ENCODE measurements around the gene PIGT. TPM values are rescaled to one million over a fixed set of nuclear protein-coding genes. Genes with fewer than 3 reads are reported as not detected.

PIGT gene
- total RNA-seq, 6 donors from 2014 or later: 49.9 to 86.3 (median 63.0) TPM

- TF ChIP-seq EP300 (IDR thresholded peaks at IDR 0.05) (no peak), POLR2A (IDR thresholded peaks at IDR 0.05) (no peak), POLR2AphosphoS5 (IDR thresholded peaks at IDR 0.05) (no peak)
- TF ChIP-seq, protein P1, sequence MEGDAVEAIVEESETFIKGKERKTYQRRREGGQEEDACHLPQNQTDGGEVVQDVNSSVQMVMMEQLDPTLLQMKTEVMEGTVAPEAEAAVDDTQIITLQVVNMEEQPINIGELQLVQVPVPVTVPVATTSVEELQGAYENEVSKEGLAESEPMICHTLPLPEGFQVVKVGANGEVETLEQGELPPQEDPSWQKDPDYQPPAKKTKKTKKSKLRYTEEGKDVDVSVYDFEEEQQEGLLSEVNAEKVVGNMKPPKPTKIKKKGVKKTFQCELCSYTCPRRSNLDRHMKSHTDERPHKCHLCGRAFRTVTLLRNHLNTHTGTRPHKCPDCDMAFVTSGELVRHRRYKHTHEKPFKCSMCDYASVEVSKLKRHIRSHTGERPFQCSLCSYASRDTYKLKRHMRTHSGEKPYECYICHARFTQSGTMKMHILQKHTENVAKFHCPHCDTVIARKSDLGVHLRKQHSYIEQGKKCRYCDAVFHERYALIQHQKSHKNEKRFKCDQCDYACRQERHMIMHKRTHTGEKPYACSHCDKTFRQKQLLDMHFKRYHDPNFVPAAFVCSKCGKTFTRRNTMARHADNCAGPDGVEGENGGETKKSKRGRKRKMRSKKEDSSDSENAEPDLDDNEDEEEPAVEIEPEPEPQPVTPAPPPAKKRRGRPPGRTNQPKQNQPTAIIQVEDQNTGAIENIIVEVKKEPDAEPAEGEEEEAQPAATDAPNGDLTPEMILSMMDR (IDR thresholded peaks at IDR 0.05): no peak
- WGBS, 2 donors: 96 to 100% methylated on average over 1 of the region's 1 CpG
- Histone ChIP-seq H3K36me3 (no peaks in the 10 kb centered on the region), H3K27me3 (no peaks in the 10 kb centered on the region), H3K4me3 (no peak overlapping the region), H3K9me3 (peaks cover 0 to 11% (median 8%) of the 10 kb centered on the region in 4 donors), H3K4me1 (peaks cover 7 to 14% (median 10%) of the 10 kb centered on the region in 4 donors), H3K27ac (no peak overlapping the region)
- no peak for DNase-seq
- ATAC-seq (ENCODE audit: low FRiP score in 2 of 2): no peak
These were observed 13.0 kb upstream of the PIGT start for GRCh38 chr20:45402946-45403345.

DNA sequence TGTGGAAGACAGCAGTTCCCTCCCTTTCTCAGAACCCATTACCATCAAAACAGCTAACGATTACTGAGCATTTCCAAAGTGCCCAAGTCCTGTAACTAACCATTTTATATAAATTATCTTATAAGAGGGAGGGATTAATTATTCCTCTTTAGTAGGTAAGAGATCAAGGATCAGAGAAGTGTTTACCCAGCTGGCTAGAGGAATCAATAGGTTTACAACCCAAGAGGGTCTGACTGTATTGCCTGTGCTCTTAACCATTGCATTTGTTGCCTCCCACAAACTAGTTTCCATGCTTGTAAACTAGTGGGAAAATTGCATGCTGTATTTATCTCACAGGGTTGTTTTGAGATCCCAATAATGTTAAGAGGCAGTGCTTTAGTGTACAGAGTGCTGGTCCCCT lies 11.5 kb upstream of the PIGT start:
- peaks cover 13 to 18% (median 15%) of the 10 kb centered on the region in 4 donors for H3K4me1 ChIP-seq
- peaks cover 0 to 11% (median 8%) of the 10 kb centered on the region in 4 donors for H3K9me3 ChIP-seq
- ATAC-seq (ENCODE audit: low FRiP score in 2 of 2) (no peak), DNase-seq (no peak)
- H3K36me3 ChIP-seq: peaks cover 0 to 9% (median 1%) of the 10 kb centered on the region in 4 donors
- H3K27ac ChIP-seq: no peak overlapping the region
- no peak for TF ChIP-seq POLR2AphosphoS5 (IDR thresholded peaks at IDR 0.05)
- no peak for TF ChIP-seq POLR2A (IDR thresholded peaks at IDR 0.05)
- TF ChIP-seq, protein P1 (IDR thresholded peaks at IDR 0.05): no peak
- TF ChIP-seq EP300 (IDR thresholded peaks at IDR 0.05): no peak
- H3K4me3 ChIP-seq: no peak overlapping the region
- WGBS, 2 donors: 60 to 70% methylated on average over 1 of the region's 1 CpG
- H3K27me3 ChIP-seq: no peaks in the 10 kb centered on the region

DNA sequence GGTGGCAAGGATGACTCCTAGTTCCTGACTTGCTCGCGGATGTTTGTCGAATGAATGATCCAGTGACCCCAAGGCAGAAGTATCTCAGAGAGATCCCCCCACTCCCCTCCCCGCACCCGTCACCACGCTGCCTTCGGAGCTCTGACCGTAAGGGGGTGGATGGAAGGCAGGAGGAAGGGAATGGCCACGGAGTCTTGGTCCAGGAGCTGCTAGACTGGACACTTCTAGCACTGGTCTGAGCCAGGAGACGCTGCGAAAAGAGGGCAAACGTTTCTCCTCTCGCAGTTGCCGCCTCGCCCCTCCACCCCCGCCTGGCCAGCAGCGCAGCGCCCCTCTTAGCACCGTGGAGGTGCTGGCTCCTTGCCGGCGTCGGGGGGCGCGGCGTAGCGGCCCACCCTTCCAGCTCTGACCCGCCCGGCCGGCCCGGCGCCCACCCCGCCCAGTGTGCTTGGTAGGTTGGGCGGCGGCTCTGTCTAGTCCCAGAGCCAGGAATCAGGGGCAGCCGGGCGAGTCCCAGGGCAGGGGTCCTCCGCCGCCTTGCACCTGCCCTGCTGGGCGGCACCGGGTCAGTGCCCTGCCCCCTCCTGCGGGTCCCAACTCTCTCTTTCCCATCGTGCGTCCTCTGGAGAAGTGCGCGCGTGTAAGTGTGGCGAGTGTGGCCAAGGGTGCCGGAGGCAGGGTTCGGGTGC lies 10.2 kb upstream of the PIGT start:
- TF ChIP-seq, protein P1 (IDR thresholded peaks at IDR 0.05): no peak
- TF ChIP-seq EP300 (IDR thresholded peaks at IDR 0.05): no peak
- TF ChIP-seq POLR2AphosphoS5 (IDR thresholded peaks at IDR 0.05): no peak
- no peak for TF ChIP-seq POLR2A (IDR thresholded peaks at IDR 0.05)
- Histone ChIP-seq H3K4me1 (peaks cover 13 to 18% (median 15%) of the 10 kb centered on the region in 4 donors), H3K27ac (peak overlapping the region; percentile 86 to 94 (median 91)), H3K36me3 (peaks cover 0 to 21% (median 11%) of the 10 kb centered on the region in 4 donors), H3K9me3 (peaks cover 0 to 5% (median 3%) of the 10 kb centered on the region in 4 donors), H3K27me3 (no peaks in the 10 kb centered on the region), H3K4me3 (peak overlapping the region; percentile 60 to 87 (median 76))
- DNase-seq (peak in 1 of 2 donors; percentile 90), ATAC-seq (ENCODE audit: low FRiP score in 2 of 2) (peak; percentile 16 to 69)
- 2 to 9% methylated on average over 19 to 24 of the region's 49 CpGs for WGBS, 2 donors

DNA sequence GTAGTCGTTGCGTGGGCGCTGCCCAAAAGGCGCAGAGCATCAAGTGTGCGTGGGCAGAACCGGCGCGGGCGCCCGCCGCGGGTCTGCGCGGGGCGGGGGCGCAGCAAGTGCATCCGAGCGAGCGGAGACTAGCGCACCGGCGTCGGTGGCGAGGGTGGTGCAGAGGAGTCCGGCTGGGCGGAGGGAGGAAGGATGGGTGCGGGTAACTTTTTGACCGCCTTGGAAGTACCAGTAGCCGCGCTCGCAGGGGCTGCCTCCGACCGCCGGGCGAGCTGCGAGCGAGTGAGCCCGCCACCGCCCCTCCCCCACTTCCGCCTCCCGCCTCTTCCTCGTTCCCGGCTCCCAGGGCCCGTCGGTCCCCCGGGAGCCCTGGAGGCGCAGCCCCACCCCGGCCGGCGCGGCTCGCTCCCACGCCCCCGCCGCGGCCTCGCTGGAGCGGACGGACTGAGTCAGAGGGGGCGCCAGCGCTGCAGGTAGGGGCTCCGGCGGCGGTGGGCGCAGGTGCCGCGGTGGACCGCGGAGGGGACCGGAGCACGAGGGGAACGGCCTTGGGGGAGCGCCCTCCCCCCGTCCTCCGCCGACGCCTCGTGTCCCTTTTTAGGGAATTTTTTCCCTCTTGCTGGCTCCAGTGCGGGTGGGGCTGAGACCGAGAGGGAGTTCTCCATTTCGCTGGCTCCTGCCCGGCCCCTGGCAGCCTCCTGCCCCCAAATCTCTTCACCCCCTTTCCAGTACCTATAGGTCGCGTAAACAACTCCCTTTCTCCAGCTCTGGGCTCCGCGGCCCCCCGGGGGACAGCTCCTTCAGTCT lies 9.5 kb upstream of the PIGT start:
- Histone ChIP-seq H3K36me3 (peaks cover 0 to 28% (median 13%) of the 10 kb centered on the region in 4 donors), H3K9me3 (no peaks in the 10 kb centered on the region), H3K27ac (peak overlapping the region; percentile 86 to 94 (median 91)), H3K4me1 (peaks cover 13 to 18% (median 15%) of the 10 kb centered on the region in 4 donors), H3K4me3 (peak overlapping the region; percentile 60 to 87 (median 76)), H3K27me3 (no peaks in the 10 kb centered on the region)
- 0 to 2% methylated on average over 27 to 60 of the region's 87 CpGs for WGBS, 2 donors
- TF ChIP-seq POLR2A (IDR thresholded peaks at IDR 0.05): peak; percentile 25 to 60 (median 36)
- peak; percentile 67 to 71 for TF ChIP-seq POLR2AphosphoS5 (IDR thresholded peaks at IDR 0.05)
- TF ChIP-seq, protein P1 (IDR thresholded peaks at IDR 0.05): no peak
- ATAC-seq (ENCODE audit: low FRiP score in 2 of 2) (peak; percentile 19 to 89), DNase-seq (peak; percentile 73 to 92)
